Measurements from ENCODE around the gene IQGAP1. TPM values are rescaled to one million over a fixed set of nuclear protein-coding genes. Genes with fewer than 3 reads are reported as not detected.
A peak's percentile ranks its signal among the peaks of the same experiment; 100 is the strongest.

IQGAP1 gene
- total and polyA plus RNA-seq, 2 experiments from 2014 or later, result 65.8 to 125 TPM

- TF ChIP-seq CTCF (IDR thresholded peaks at IDR 0.05; ENCODE audit: poor library complexity), result no peak
- Histone ChIP-seq H3K9me2 (replicated peaks; ENCODE audit: insufficient read depth) (no peaks in the 10 kb centered on the region), H3K4me3 (no peak overlapping the region), H2AFZ (no peak overlapping the region), H3K27ac (peak overlapping the region; percentile 92), H3K9me3 (ENCODE audit: low read depth) (no peaks in the 10 kb centered on the region), H3K27me3 (no peaks in the 10 kb centered on the region), H4K20me1 (ENCODE audit: insufficient read depth, poor library complexity, severe bottlenecking) (no peaks in the 10 kb centered on the region), H3K79me2 (peaks cover 97% of the 10 kb centered on the region), H3K4me2 (peak overlapping the region; percentile 61), H3K36me3 (replicated peaks; ENCODE audit: insufficient read depth, low read depth) (no peaks in the 10 kb centered on the region), H3K4me1 (ENCODE audit: insufficient read depth) (peaks cover 33% of the 10 kb centered on the region)
- DNase-seq (ENCODE audit: low spot score), result no peak
- WGBS (ENCODE audit: low lambda C conversion rate, missing lambda C conversion rate), result 62% methylated on average over 7 of the region's 7 CpGs
These were observed 12.1 kb downstream of the IQGAP1 start for GRCh38 chr15:90400005-90400758.

- peaks cover 33% of the 10 kb centered on the region for H3K4me1 ChIP-seq (ENCODE audit: insufficient read depth)
- peaks cover 97% of the 10 kb centered on the region for H3K79me2 ChIP-seq
- no peak overlapping the region for H2AFZ ChIP-seq
- H3K4me2 ChIP-seq, result peak overlapping the region; percentile 63
- no peaks in the 10 kb centered on the region for H4K20me1 ChIP-seq (ENCODE audit: insufficient read depth, poor library complexity, severe bottlenecking)
- H3K27me3 ChIP-seq, result no peaks in the 10 kb centered on the region
- no peaks in the 10 kb centered on the region for H3K9me3 ChIP-seq (ENCODE audit: low read depth)
- no peaks in the 10 kb centered on the region for H3K36me3 ChIP-seq (replicated peaks; ENCODE audit: insufficient read depth, low read depth)
- H3K9me2 ChIP-seq (replicated peaks; ENCODE audit: insufficient read depth), result no peaks in the 10 kb centered on the region
- TF ChIP-seq EZH2phosphoT487 (IDR thresholded peaks at IDR 0.05; ENCODE audit: low read depth, severe bottlenecking, unreplicated experiment) (no peak), CTCF (IDR thresholded peaks at IDR 0.05; ENCODE audit: poor library complexity) (no peak), EZH2 (IDR thresholded peaks at IDR 0.05; ENCODE audit: borderline replicate concordance) (no peak)
- WGBS (ENCODE audit: low lambda C conversion rate, missing lambda C conversion rate), result 21% methylated on average over 7 of the region's 7 CpGs
- H3K4me3 ChIP-seq, result no peak overlapping the region
- H3K27ac ChIP-seq, result peak overlapping the region; percentile 92
- peak; percentile 89 for DNase-seq (ENCODE audit: low spot score)
These were observed 12.8 kb downstream of the IQGAP1 start for GRCh38 chr15:90400759-90401314.

GRCh38 chr15:90401495-90401894 is 13.5 kb downstream of the IQGAP1 start:
- H3K4me2 ChIP-seq, result peak overlapping the region; percentile 63
- no peak for DNase-seq (ENCODE audit: low spot score)
- H3K9me2 ChIP-seq (replicated peaks; ENCODE audit: insufficient read depth), result no peaks in the 10 kb centered on the region
- H3K27ac ChIP-seq, result peak overlapping the region; percentile 92
- H4K20me1 ChIP-seq (ENCODE audit: insufficient read depth, poor library complexity, severe bottlenecking), result no peaks in the 10 kb centered on the region
- H3K79me2 ChIP-seq, result peaks cover 97% of the 10 kb centered on the region
- peaks cover 33% of the 10 kb centered on the region for H3K4me1 ChIP-seq (ENCODE audit: insufficient read depth)
- no peaks in the 10 kb centered on the region for H3K36me3 ChIP-seq (replicated peaks; ENCODE audit: insufficient read depth, low read depth)
- H3K4me3 ChIP-seq, result no peak overlapping the region
- TF ChIP-seq EZH2 (IDR thresholded peaks at IDR 0.05; ENCODE audit: borderline replicate concordance) (no peak), EZH2phosphoT487 (IDR thresholded peaks at IDR 0.05; ENCODE audit: low read depth, severe bottlenecking, unreplicated experiment) (no peak), CTCF (IDR thresholded peaks at IDR 0.05; ENCODE audit: poor library complexity) (no peak)
- H2AFZ ChIP-seq, result no peak overlapping the region
- no peaks in the 10 kb centered on the region for H3K27me3 ChIP-seq
- no peaks in the 10 kb centered on the region for H3K9me3 ChIP-seq (ENCODE audit: low read depth)
- WGBS (ENCODE audit: low lambda C conversion rate, missing lambda C conversion rate), result 24% methylated on average over 1 of the region's 1 CpG

Measured in hepatocyte (in vitro differentiated cells).